ENCODE results near the gene FAM114A2.

FAM114A2 gene

DNA sequence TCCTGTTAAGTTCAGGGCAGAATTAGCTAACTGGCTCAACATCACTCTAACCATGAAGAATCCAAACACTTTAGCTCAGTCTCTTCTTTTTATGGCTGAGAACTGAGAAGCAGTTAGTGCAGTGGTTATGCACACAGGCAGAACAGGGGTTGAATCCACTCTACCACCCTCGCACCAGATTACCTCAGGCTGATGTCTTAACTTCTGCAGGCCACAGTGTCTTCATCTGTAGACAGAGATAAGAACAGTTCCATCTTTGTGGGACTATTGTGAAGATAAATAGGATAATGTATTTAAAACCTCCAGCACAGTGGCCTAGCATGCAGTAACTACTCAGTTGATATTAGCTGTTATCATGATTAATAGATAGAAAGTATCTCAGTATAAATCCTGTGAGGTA is 54.8 kb downstream of the FAM114A2 start:
- DNase-seq (ENCODE audit: low read depth): no peak

GRCh38 chr5:153981905-153982605 is 56.7 kb downstream of the FAM114A2 start:
- DNase-seq (ENCODE audit: low read depth): no peak

DNA sequence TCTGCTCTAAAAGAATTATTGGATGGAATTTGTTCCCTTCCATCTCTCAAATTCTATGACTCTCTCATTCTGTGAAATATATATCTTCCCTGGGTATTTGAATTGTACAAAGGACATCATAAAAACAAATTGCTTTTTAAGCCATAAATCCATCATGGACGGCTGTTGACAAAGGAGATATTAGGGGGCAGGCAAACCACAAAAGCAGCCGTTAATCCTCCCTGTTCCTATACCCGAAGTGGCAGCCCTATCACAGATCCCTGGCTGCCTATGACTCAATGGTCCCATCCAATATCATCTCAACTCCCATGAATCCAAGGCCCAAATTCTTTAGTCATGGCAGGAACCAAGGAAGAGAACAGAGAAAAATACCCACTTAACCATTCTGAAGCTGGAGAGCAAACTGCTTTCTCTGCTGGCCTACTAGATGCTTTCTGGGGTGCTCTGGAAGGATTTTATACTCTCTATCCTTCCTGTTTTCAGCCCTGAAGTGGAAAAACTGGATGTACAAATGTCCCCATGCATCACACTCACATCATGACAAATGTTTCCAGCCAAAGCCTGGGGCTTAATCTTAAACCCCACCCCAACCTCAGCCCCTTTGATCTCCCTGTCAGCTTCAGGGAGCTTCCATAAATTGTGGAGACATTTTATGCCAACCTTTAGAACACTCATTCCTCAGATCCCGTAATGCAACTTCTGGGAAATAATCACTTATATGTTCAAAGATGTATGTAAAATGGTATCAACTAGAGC is 59.5 kb downstream of the FAM114A2 start:
- DNase-seq (ENCODE audit: low read depth): no peak

- no peak for DNase-seq (ENCODE audit: low read depth)
These were observed 63.9 kb downstream of the FAM114A2 start for GRCh38 chr5:153974813-153975163.

GRCh38 chr5:153974131-153974812 is 64.4 kb downstream of the FAM114A2 start:
- DNase-seq (ENCODE audit: low read depth): peak; percentile 20

- no peak for DNase-seq (ENCODE audit: low read depth)
These were observed 66.5 kb downstream of the FAM114A2 start for GRCh38 chr5:153972240-153972639.

GRCh38 chr5:153970496-153970895 is 68.2 kb downstream of the FAM114A2 start:
- no peak for DNase-seq (ENCODE audit: low read depth)

- DNase-seq (ENCODE audit: low read depth): no peak
These were observed 69.2 kb downstream of the FAM114A2 start for GRCh38 chr5:153969563-153969895.

GRCh38 chr5:153968761-153969562 is 69.7 kb downstream of the FAM114A2 start:
- DNase-seq (ENCODE audit: low read depth): no peak

GRCh38 chr5:153964880-153965645 is 73.6 kb downstream of the FAM114A2 start:
- DNase-seq (ENCODE audit: low read depth): peak; percentile 40

DNA sequence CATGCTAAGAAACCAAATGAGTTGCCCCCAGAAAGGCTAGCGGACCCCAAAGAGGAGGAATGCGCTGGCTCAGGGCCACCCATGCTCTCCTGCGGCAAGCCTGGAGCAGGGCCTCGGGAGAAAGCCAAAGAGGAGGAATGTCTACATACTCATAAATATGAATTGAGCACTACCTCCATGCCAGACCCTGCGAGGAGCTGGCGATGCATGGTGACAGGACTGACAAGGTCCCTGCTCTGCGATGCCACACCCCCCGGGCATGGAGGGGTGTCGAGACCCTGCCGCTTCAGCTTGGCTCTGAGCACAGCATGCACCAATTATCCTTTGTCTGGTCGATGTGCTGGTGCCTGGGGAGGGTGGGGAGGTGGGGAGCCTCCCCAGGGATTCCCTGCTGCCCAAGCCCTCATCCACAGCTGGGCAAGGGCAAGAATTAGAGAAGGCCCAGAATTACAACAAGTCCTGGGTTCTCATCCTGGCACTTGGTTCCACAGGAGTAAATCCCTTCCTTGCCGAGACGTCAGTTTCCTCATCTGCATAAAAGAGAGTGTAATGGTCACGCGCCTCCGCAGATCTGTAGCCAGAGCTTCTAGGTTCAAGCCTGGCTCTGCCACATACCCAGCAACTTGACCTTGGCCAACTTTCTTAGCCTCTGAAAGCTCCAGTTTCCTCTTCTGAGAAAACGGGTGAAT is 74.4 kb downstream of the FAM114A2 start:
- no peak for DNase-seq (ENCODE audit: low read depth)

- DNase-seq (ENCODE audit: low read depth): no peak
These were observed 78.2 kb downstream of the FAM114A2 start for GRCh38 chr5:153960269-153961215.

DNA sequence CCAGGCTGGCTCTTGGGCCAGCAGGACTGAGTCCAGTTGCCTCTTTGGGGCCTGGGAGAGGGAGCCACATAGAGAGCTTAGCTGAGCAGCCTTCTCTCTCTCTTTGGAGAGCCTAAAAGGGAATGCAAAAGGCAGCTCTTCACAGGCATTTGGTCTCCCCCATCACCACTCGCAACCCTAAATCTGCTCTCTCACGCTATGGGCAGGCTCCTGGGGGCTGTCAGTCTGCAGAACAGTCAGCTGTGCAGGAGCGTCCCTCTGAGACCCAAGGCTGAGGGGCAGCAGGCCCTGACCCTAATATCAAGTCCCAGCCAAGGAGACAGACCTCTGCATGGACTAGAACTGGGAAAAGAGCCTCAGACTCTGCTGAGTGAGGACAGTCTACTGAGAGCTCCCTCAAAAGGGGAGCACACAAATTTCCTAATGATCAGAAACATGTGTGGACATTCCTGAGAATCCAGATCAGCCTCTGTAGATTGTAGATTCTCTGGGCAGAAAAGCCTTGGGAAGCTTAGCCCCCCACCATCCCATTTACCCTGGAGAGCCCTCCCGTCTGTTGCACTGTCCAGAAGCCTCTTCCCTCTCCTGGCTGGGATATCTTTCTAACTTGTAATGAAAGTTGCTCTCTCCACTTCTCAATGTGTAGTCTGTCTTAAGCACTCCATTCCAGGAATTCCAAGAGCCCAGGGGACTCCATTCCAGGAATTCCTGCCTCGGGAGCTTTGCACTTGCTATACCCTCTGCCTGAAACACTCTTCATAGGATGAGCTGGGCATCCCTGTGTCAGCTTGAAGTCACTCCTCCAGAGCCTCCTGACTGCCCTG is 79.4 kb downstream of the FAM114A2 start:
- DNase-seq (ENCODE audit: low read depth): no peak

DNA sequence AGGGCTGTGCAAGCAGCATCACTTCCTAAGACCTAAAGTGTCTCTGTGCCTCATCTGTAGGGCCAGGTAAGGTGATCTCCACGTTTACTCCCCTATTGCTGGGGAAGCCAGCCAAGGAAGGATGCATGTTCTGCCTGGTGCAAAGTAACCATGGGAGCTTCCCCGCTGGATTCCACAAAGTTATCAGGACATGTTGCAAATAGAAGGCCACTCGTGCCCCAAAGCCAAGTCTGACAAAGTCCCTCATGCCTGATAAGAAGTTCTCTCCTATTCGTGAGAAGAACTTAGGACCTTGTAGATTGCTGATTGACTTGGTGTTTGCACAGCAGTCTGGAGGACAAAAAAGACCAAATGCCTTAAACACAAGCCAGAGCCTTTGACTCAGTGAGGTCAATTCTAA is 81.5 kb downstream of the FAM114A2 start:
- DNase-seq (ENCODE audit: low read depth): no peak

DNA sequence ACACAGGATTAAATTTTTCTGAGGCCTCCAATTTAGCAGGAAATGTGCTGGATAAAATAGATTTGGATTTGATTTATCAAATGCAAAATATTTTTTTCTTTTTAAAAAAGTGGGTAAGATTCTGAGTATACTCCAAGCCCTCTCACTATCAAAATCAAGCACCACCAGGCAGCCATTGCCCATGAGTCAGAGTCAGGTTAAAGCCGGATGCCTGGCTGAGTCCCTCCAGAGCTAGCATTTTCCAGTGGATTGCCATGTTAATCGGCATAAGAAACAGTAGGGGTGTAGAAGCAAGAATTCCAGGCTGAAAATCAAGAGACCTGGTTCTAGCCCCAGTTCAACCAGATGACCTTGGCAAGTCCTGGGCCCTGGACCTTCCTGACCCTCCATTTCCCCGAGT is 85.3 kb downstream of the FAM114A2 start:
- no peak for DNase-seq (ENCODE audit: low read depth)

GRCh38 chr5:153952893-153953292 is 85.8 kb downstream of the FAM114A2 start:
- peak; percentile 55 for DNase-seq (ENCODE audit: low read depth)

GRCh38 chr5:153952057-153952456 is 86.7 kb downstream of the FAM114A2 start:
- DNase-seq (ENCODE audit: low read depth): no peak

DNA sequence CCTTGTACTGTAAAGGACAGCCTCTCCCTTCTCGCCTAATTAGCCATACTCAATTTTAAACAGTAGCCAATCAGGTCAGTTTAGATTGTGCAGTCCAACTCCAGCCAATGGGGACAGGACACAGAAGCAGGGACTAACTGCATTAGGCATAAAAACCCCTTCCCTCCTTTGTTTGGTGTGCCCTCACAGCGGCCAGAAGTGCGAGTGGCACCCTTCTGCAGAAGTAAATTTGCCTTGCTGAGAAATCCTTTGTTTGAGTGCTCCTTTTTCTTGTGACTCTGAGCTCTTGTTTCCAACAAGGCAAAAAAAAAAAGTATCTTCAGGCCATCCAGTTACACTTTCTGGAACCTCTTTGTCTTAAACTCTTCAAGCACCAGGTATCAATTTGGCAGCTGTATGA is 97.4 kb downstream of the FAM114A2 start:
- no peak for DNase-seq (ENCODE audit: low read depth)
